D721Med (cell line): Measurements from ENCODE around the gene COL2A1.

Experiments used
- DNase-seq: peaks from one replicate; pipeline ENCODE4 v3.0.0; 2011; ENCODE audit warnings: low spot score; ENCODE audit not compliant: insufficient read length
- FAIRE-seq: peaks from 2 replicates; lab custom pipeline; 2011; peaks lifted over from hg19 to GRCh38; lab: Jason Lieb, UNC
- TF ChIP-seq, protein P1 (sequence below): IDR thresholded peaks from 2 replicates; pipeline ENCODE4 v1.5.1; 2012; ENCODE audit warnings: mild to moderate bottlenecking, control low read depth; ENCODE audit not compliant: insufficient read depth; ENCODE audit errors: missing control alignments

COL2A1 gene

DNA sequence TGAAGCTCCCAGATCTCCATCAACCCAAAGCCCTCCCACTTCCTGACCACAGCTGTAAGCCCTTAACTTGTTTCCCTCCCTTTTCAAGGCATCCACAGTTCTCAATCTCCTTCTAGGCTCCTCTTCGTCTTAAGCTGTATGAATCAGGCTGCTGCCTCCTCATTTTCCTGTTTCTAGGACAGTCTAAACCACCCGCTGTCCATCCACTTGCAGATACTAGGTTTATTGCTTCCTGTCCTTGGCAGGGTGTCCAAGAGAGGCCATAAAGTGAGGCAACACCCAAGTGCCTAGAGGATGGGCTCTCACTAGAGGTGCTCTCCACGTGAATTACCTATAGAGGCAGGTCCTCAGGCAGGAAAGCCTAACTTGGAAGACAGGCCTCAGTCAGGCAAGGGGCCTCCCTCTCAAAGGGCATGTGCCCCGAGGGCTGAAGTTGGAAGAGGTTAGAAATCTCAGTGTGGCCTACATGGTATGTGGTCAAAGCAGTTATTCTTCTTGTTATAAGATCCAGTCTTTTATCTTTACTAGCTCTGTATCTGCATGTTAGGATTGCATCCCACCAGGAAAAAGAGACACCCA, 49.7 kb downstream of the COL2A1 start:
- FAIRE-seq, result no peak

DNA sequence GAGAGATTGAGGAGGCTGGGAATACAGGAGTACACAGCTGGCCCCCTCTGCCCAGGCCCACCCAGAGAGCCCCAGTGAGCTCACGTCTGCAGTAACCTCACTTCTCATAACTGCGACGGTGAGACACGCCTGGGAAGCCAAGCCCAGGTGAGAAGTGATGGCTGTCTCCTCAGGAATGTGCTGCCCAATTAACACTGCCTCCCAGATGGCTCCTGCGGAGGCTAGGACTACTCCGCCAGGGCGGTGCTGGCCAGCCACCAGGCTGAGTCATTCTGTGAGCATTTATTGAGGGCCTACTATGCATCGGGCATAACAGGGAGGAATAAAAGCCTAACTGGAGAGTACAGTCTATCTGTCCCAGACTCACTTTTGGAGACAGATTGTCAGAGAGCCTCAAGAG, 50.2 kb downstream of the COL2A1 start:
- TF ChIP-seq, protein P1, sequence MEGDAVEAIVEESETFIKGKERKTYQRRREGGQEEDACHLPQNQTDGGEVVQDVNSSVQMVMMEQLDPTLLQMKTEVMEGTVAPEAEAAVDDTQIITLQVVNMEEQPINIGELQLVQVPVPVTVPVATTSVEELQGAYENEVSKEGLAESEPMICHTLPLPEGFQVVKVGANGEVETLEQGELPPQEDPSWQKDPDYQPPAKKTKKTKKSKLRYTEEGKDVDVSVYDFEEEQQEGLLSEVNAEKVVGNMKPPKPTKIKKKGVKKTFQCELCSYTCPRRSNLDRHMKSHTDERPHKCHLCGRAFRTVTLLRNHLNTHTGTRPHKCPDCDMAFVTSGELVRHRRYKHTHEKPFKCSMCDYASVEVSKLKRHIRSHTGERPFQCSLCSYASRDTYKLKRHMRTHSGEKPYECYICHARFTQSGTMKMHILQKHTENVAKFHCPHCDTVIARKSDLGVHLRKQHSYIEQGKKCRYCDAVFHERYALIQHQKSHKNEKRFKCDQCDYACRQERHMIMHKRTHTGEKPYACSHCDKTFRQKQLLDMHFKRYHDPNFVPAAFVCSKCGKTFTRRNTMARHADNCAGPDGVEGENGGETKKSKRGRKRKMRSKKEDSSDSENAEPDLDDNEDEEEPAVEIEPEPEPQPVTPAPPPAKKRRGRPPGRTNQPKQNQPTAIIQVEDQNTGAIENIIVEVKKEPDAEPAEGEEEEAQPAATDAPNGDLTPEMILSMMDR, result no peak
- no peak for FAIRE-seq

More for the DNA sequence above, 49.7 kb downstream of the COL2A1 start:
- TF ChIP-seq, protein P1, result no peak
- DNase-seq, result no peak

DNA sequence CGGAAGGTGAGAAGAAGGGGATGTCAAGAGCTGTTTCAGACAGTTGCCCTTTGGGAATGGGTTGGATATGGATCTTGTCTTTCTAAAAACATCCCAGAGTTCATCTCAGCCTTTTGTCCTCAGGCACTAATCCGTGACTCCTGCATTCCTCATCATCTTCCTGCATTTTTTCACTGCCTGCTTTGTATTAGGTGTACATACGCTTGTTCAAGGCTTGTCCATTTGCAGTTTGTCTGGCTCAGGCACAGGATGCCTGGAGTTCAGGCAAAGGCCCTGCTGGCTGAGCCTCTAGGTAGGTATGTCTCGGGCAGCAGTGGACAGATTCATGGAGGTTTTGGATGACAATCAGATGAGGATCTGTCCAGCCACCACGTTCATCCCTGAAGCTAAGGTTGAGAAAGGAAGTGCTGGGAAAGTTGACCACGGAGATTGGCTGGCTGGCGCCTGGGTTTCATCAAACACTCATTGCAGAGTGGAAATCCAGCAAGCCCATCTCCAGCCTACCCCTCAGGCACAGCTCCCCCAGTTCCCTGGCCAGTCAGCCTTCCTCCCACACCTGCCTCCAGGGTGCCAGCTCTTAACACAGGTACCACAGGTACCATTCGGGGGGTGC, 53.3 kb downstream of the COL2A1 start:
- FAIRE-seq (no peak), DNase-seq (no peak)
- TF ChIP-seq, protein P1, result no peak

More for the DNA sequence above, 50.2 kb downstream of the COL2A1 start:
- no peak for DNase-seq

DNA sequence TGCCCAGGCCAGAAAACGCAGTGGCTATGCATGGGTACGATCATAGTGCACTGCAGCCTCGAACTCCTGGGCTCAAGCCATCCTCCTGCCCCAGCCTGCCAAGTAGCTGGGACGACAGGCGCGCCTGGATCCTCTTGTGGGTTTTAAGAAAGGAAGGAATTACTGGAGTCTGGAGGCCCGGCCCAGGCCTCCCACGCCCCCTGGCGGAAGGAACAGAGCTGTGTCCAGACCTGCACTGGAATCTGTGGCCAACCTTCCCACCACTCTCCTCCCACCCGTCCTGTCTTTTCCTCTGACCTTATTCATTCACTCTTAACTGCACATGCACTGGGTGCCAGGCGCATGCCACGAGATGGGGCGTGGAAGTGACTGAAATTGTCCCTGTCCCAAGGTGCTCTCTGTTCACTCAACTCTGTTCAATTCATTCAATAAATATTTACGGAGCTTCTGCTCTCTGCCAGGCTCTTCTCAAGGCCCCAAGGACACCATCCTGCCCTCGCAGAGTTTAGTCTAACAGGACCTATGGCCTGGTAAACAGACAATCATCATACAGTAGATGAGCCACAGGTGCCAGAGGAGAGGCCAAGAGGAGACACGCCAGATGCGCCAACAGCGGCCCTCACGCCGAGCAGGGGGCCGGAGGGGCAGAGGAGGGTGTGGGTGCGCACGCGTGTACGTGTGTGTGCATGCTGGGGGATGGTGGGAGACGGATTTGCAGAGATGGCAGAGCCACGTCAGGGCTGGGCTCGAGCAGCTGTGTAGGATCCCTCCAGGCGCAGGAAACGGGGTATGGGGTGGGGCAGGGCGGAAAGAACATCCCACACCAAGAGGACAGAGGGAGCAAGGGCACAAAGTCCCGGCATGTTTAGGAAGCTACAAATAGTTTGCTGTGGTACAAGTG, 54.6 kb downstream of the COL2A1 start:
- peak; percentile 82 for DNase-seq
- TF ChIP-seq, protein P1, result peak; percentile 67
- FAIRE-seq, result no peak

DNA sequence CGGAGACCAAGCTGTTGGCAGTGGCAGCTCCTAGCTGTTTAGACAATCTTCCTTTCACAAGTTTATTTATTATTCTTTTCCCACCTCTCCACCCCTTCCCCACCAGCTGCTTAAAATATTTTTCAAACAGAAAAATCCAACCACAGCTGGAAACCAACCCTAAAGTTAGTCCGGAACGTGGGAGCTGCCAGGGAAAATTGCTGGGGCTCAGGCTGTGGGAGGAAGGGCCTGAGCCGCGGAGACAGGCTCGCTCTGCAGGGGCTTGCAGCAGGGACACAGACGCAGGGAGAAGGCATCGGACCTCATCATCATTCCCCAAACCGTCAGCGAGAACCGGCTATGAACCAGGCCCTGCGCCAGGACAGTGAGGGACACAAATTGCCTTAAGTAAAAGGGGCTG, 56.9 kb downstream of the COL2A1 start:
- FAIRE-seq (no peak), DNase-seq (no peak)
- TF ChIP-seq, protein P1, result no peak

DNA sequence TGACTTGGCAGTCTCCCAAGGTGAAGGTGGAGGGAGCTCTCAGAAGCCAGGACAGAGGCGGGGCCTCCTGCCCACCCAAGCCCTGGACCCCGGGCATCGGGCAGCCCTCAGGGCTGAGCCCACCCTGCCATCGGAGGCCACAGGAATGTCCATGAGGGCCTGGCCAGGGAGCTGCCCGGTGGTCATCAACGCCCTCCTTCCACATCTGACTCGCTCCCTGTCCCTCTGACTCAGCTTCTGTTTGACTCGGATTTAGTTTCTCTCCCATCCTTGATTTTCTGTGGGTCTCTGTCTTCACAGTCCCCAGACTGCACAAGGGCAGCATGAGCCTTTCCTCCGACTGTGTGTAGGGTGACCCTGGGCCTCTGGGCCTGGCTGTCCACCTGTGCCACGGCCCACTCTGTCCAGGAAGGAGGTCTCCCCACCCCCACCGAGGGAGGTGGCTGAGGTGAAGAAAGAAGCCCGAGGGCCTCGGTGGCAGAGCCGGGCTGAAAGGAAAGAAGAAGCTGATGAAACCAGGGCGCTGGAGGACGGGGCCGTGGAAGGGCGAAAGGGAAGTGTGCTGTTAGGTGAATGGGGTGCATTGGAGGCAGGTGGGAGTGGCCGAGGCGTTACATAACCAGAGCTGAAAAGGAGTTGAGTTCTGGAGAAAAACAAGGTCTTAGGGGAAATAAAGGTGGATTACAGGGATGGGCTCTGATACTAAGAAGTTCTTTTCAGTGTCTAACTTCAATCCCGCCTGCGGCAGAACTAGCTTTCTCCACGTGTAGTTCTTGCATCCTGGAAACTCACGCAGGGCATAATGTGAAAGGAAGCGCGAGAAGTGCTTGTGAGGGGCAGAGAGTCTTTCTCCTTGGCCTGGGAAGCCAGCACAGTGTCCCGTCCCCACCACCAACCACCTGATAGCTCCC, 57.6 kb downstream of the COL2A1 start:
- TF ChIP-seq, protein P1, result no peak
- no peak for FAIRE-seq
- DNase-seq, result no peak
